KMS-11 (cell line): ENCODE measurements around the gene PACS1.

ENCODE experiments used
- H2AFZ ChIP-seq: fragments of 200-600 bp; sonication (generic); 2 replicates; pipeline ENCODE4 v1.6.1; 2016; ENCODE audit warnings: antibody characterized with exemption, mixed run types, low read depth
- H3K27ac ChIP-seq: fragments of 200-600 bp; sonication (generic); 2 replicates; pipeline ENCODE4 v1.6.1; 2016; ENCODE audit warnings: mild to moderate bottlenecking, mixed run types
- H3K27me3 ChIP-seq: fragments of 200-600 bp; sonication (generic); 2 replicates; pipeline ENCODE4 v1.6.1; 2017; ENCODE audit warnings: mild to moderate bottlenecking, low read depth, mixed run types, moderate library complexity; ENCODE audit not compliant: insufficient read depth
- H3K36me3 ChIP-seq: fragments of 200-600 bp; sonication (generic); 2 replicates; pipeline ENCODE4 v1.6.1; 2017; ENCODE audit warnings: mild to moderate bottlenecking, mixed run types; ENCODE audit not compliant: insufficient read depth
- H3K4me1 ChIP-seq: fragments of 200-600 bp; sonication (generic); 2 replicates; pipeline ENCODE4 v1.6.1; 2016; ENCODE audit warnings: mild to moderate bottlenecking, low read depth, mixed run types; ENCODE audit not compliant: poor library complexity, severe bottlenecking
- H3K4me2 ChIP-seq: fragments of 200-600 bp; sonication (generic); 2 replicates; pipeline ENCODE4 v1.7.0; 2016; ENCODE audit warnings: mild to moderate bottlenecking, mixed run types
- H3K4me3 ChIP-seq: fragments of 200-600 bp; sonication (generic); IDR thresholded peaks from 2 replicates; pipeline ENCODE4 v1.6.1; 2017; ENCODE audit warnings: low read depth, low read length, mixed read lengths; ENCODE audit not compliant: insufficient read depth
- H3K79me2 ChIP-seq: fragments of 200-600 bp; sonication (generic); 2 replicates; pipeline ENCODE4 v1.6.1; 2016; ENCODE audit warnings: low read depth, mixed run types; ENCODE audit not compliant: insufficient read depth
- H3K9ac ChIP-seq: fragments of 200-600 bp; sonication (generic); 2 replicates; pipeline ENCODE4 v1.6.1; 2016; ENCODE audit warnings: mild to moderate bottlenecking, mixed run types
- H4K20me1 ChIP-seq: fragments of 200-600 bp; sonication (generic); 2 replicates; pipeline ENCODE4 v1.6.1; 2016; ENCODE audit warnings: mild to moderate bottlenecking, mixed run types; ENCODE audit not compliant: insufficient read depth
- TF ChIP-seq, protein P1 (sequence below): fragments of 200-600 bp; sonication (generic); conservative IDR thresholded peaks from 2 replicates; pipeline ENCODE4 v1.6.1; 2017; ENCODE audit warnings: low read depth, mild to moderate bottlenecking, antibody characterized with exemption, low read length, moderate library complexity, mixed read lengths

Gene PACS1

DNA sequence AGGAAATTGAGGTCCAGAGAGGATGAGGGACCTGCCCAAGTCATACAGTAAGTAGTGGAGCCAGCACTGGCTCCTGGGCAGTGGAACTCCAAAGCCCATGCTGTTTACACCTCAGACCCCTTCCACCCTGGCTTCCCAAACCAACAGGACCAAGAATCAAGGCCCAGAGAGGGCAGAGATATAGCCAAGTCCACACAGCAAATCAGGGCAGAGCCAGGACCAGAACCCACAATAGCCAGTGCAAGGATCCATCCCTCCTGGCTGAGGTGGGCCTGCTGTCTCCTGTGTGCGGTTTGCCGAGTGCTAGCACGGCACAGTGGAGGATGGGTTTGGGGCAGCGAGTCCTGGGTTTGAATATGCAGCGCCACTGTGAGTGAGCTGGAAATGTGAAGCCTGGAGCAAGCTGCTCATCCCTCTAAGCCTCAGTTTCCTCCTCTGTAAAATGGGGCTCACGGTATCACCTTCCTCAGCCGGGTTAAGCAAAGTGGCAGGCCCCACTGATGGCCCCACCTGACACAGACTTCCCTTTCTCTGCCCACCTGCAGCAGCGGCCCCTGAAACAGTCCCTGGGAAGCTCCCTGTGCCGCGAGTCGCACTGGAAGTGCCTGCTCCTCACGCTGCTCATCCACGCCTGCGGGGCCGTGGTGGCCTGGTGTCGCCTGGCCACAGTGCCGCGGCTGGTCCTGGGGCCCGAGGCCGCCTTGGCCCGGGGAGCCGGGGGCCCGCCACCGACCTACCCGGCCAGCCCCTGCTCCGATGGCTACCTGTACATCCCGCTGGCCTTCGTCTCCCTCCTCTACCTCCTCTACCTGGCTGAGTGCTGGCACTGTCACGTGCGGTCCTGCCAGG lies 223.9 kb downstream of the PACS1 start:
- Histone ChIP-seq H3K4me3 (no peak overlapping the region), H3K79me2 (no peaks in the 10 kb centered on the region), H3K4me2 (no peak overlapping the region), H3K9ac (no peak overlapping the region), H3K36me3 (no peaks in the 10 kb centered on the region), H3K4me1 (peaks cover 10% of the 10 kb centered on the region), H4K20me1 (no peaks in the 10 kb centered on the region), H2AFZ (no peak overlapping the region), H3K27me3 (peaks cover 35% of the 10 kb centered on the region), H3K27ac (no peak overlapping the region)
- TF ChIP-seq, protein P1, sequence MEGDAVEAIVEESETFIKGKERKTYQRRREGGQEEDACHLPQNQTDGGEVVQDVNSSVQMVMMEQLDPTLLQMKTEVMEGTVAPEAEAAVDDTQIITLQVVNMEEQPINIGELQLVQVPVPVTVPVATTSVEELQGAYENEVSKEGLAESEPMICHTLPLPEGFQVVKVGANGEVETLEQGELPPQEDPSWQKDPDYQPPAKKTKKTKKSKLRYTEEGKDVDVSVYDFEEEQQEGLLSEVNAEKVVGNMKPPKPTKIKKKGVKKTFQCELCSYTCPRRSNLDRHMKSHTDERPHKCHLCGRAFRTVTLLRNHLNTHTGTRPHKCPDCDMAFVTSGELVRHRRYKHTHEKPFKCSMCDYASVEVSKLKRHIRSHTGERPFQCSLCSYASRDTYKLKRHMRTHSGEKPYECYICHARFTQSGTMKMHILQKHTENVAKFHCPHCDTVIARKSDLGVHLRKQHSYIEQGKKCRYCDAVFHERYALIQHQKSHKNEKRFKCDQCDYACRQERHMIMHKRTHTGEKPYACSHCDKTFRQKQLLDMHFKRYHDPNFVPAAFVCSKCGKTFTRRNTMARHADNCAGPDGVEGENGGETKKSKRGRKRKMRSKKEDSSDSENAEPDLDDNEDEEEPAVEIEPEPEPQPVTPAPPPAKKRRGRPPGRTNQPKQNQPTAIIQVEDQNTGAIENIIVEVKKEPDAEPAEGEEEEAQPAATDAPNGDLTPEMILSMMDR, result no peak
